ENCODE data around the gene TAC3.
A peak's percentile ranks its signal among the peaks of the same experiment; 100 is the strongest.

Gene TAC3

GRCh38 chr12:57000393-57000792 is 15.9 kb downstream of the TAC3 start:
- Histone ChIP-seq H3K27me3 (ENCODE audit: insufficient read depth, low read length, poor library complexity) (no peaks in the 10 kb centered on the region), H3K23ac (ENCODE audit: low read length) (no peak overlapping the region), H2BK5ac (ENCODE audit: low read length) (no peak overlapping the region), H3K4me2 (ENCODE audit: low read length) (no peak overlapping the region), H3K18ac (ENCODE audit: low read length) (no peak overlapping the region), H2BK15ac (replicated peaks; ENCODE audit: low read depth) (no peak overlapping the region), H3K27ac (ENCODE audit: low read depth, low read length) (no peak overlapping the region), H3K9ac (ENCODE audit: low read length) (no peak overlapping the region), H3K4me3 (ENCODE audit: low read length) (no peak overlapping the region), H3K79me1 (ENCODE audit: low read length) (peaks cover 23% of the 10 kb centered on the region), H2AK5ac (ENCODE audit: low read length) (no peak overlapping the region), H3K4ac (ENCODE audit: low read depth, low read length) (no peak overlapping the region), H3K4me1 (ENCODE audit: control insufficient read depth, low read depth, low read length) (no peaks in the 10 kb centered on the region), H3K36me3 (ENCODE audit: control insufficient read depth, insufficient read depth, low read length) (peaks cover 9% of the 10 kb centered on the region), H4K5ac (ENCODE audit: low read length) (no peak overlapping the region), H3K56ac (ENCODE audit: low read length) (peak overlapping the region; percentile 17), H2BK120ac (ENCODE audit: low read depth, low read length) (no peak overlapping the region), H4K8ac (ENCODE audit: low read depth, low read length) (no peak overlapping the region), H3K79me2 (ENCODE audit: control insufficient read depth, insufficient read depth, low read length) (peaks cover 28% of the 10 kb centered on the region)
- no peak for DNase-seq
- WGBS (ENCODE audit: extremely low coverage, insufficient coverage, low lambda C conversion rate), result no CpG with 5 or more reads among the region's 1 CpG

GRCh38 chr12:56999456-56999855 is 16.9 kb downstream of the TAC3 start:
- no CpG with 5 or more reads among the region's 4 CpGs for WGBS (ENCODE audit: extremely low coverage, insufficient coverage, low lambda C conversion rate)
- no peak overlapping the region for H2BK15ac ChIP-seq (replicated peaks; ENCODE audit: low read depth)
- H3K27ac ChIP-seq (ENCODE audit: low read depth, low read length), result no peak overlapping the region
- no peak overlapping the region for H3K23ac ChIP-seq (ENCODE audit: low read length)
- no peak overlapping the region for H3K18ac ChIP-seq (ENCODE audit: low read length)
- H3K27me3 ChIP-seq (ENCODE audit: insufficient read depth, low read length, poor library complexity), result no peaks in the 10 kb centered on the region
- H4K5ac ChIP-seq (ENCODE audit: low read length), result no peak overlapping the region
- H3K79me2 ChIP-seq (ENCODE audit: control insufficient read depth, insufficient read depth, low read length), result peaks cover 23% of the 10 kb centered on the region
- no peak overlapping the region for H3K4me3 ChIP-seq (ENCODE audit: low read length)
- H3K4me2 ChIP-seq (ENCODE audit: low read length), result no peak overlapping the region
- no peak for DNase-seq
- H2BK120ac ChIP-seq (ENCODE audit: low read depth, low read length), result no peak overlapping the region
- H3K56ac ChIP-seq (ENCODE audit: low read length), result no peak overlapping the region
- no peak overlapping the region for H3K4ac ChIP-seq (ENCODE audit: low read depth, low read length)
- H4K8ac ChIP-seq (ENCODE audit: low read depth, low read length), result no peak overlapping the region
- H3K79me1 ChIP-seq (ENCODE audit: low read length), result peaks cover 21% of the 10 kb centered on the region
- H3K9ac ChIP-seq (ENCODE audit: low read length), result no peak overlapping the region
- no peak overlapping the region for H2BK5ac ChIP-seq (ENCODE audit: low read length)
- peaks cover 9% of the 10 kb centered on the region for H3K36me3 ChIP-seq (ENCODE audit: control insufficient read depth, insufficient read depth, low read length)
- H2AK5ac ChIP-seq (ENCODE audit: low read length), result no peak overlapping the region
- H3K4me1 ChIP-seq (ENCODE audit: control insufficient read depth, low read depth, low read length), result no peaks in the 10 kb centered on the region

- H3K79me2 ChIP-seq (ENCODE audit: control insufficient read depth, insufficient read depth, low read length), result peaks cover 19% of the 10 kb centered on the region
- DNase-seq, result no peak
- no peaks in the 10 kb centered on the region for H3K4me1 ChIP-seq (ENCODE audit: control insufficient read depth, low read depth, low read length)
- H3K56ac ChIP-seq (ENCODE audit: low read length), result no peak overlapping the region
- H2BK120ac ChIP-seq (ENCODE audit: low read depth, low read length), result no peak overlapping the region
- no peaks in the 10 kb centered on the region for H3K27me3 ChIP-seq (ENCODE audit: insufficient read depth, low read length, poor library complexity)
- H4K5ac ChIP-seq (ENCODE audit: low read length), result no peak overlapping the region
- H2AK5ac ChIP-seq (ENCODE audit: low read length), result no peak overlapping the region
- peaks cover 7% of the 10 kb centered on the region for H3K36me3 ChIP-seq (ENCODE audit: control insufficient read depth, insufficient read depth, low read length)
- H4K8ac ChIP-seq (ENCODE audit: low read depth, low read length), result no peak overlapping the region
- H3K18ac ChIP-seq (ENCODE audit: low read length), result no peak overlapping the region
- WGBS (ENCODE audit: extremely low coverage, insufficient coverage, low lambda C conversion rate), result no CpG with 5 or more reads among the region's 4 CpGs
- no peak overlapping the region for H3K9ac ChIP-seq (ENCODE audit: low read length)
- H3K27ac ChIP-seq (ENCODE audit: low read depth, low read length), result no peak overlapping the region
- no peak overlapping the region for H3K4me2 ChIP-seq (ENCODE audit: low read length)
- peaks cover 19% of the 10 kb centered on the region for H3K79me1 ChIP-seq (ENCODE audit: low read length)
- no peak overlapping the region for H3K4me3 ChIP-seq (ENCODE audit: low read length)
- no peak overlapping the region for H3K4ac ChIP-seq (ENCODE audit: low read depth, low read length)
- H3K23ac ChIP-seq (ENCODE audit: low read length), result no peak overlapping the region
- no peak overlapping the region for H2BK5ac ChIP-seq (ENCODE audit: low read length)
- no peak overlapping the region for H2BK15ac ChIP-seq (replicated peaks; ENCODE audit: low read depth)
Measured at GRCh38 chr12:56998981-56999380, 17.3 kb downstream of the TAC3 start.

- Histone ChIP-seq H3K4me3 (ENCODE audit: low read length) (no peak overlapping the region), H3K18ac (ENCODE audit: low read length) (no peak overlapping the region), H4K5ac (ENCODE audit: low read length) (no peak overlapping the region), H3K27me3 (ENCODE audit: insufficient read depth, low read length, poor library complexity) (no peaks in the 10 kb centered on the region), H3K79me2 (ENCODE audit: control insufficient read depth, insufficient read depth, low read length) (peaks cover 14% of the 10 kb centered on the region), H3K4me2 (ENCODE audit: low read length) (no peak overlapping the region), H3K9ac (ENCODE audit: low read length) (no peak overlapping the region), H4K8ac (ENCODE audit: low read depth, low read length) (no peak overlapping the region), H3K56ac (ENCODE audit: low read length) (no peak overlapping the region), H2BK120ac (ENCODE audit: low read depth, low read length) (no peak overlapping the region), H3K23ac (ENCODE audit: low read length) (no peak overlapping the region), H3K27ac (ENCODE audit: low read depth, low read length) (no peak overlapping the region), H3K36me3 (ENCODE audit: control insufficient read depth, insufficient read depth, low read length) (peaks cover 2% of the 10 kb centered on the region), H3K4me1 (ENCODE audit: control insufficient read depth, low read depth, low read length) (no peaks in the 10 kb centered on the region), H2AK5ac (ENCODE audit: low read length) (no peak overlapping the region), H3K79me1 (ENCODE audit: low read length) (peaks cover 18% of the 10 kb centered on the region), H3K4ac (ENCODE audit: low read depth, low read length) (no peak overlapping the region), H2BK15ac (replicated peaks; ENCODE audit: low read depth) (no peak overlapping the region), H2BK5ac (ENCODE audit: low read length) (no peak overlapping the region)
- no peak for DNase-seq
- no CpG with 5 or more reads among the region's 6 CpGs for WGBS (ENCODE audit: extremely low coverage, insufficient coverage, low lambda C conversion rate)
Measured at GRCh38 chr12:56998316-56998715, 18.0 kb downstream of the TAC3 start.

- WGBS (ENCODE audit: extremely low coverage, insufficient coverage, low lambda C conversion rate), result no CpG with 5 or more reads among the region's 12 CpGs
- Histone ChIP-seq H3K56ac (ENCODE audit: low read length) (no peak overlapping the region), H3K4me2 (ENCODE audit: low read length) (no peak overlapping the region), H3K4ac (ENCODE audit: low read depth, low read length) (no peak overlapping the region), H3K27ac (ENCODE audit: low read depth, low read length) (no peak overlapping the region), H3K36me3 (ENCODE audit: control insufficient read depth, insufficient read depth, low read length) (no peaks in the 10 kb centered on the region), H3K9ac (ENCODE audit: low read length) (no peak overlapping the region), H3K4me3 (ENCODE audit: low read length) (no peak overlapping the region), H2BK15ac (replicated peaks; ENCODE audit: low read depth) (no peak overlapping the region), H2BK5ac (ENCODE audit: low read length) (no peak overlapping the region), H3K79me2 (ENCODE audit: control insufficient read depth, insufficient read depth, low read length) (peaks cover 10% of the 10 kb centered on the region), H2BK120ac (ENCODE audit: low read depth, low read length) (no peak overlapping the region), H4K8ac (ENCODE audit: low read depth, low read length) (no peak overlapping the region), H3K79me1 (ENCODE audit: low read length) (peaks cover 15% of the 10 kb centered on the region), H3K4me1 (ENCODE audit: control insufficient read depth, low read depth, low read length) (no peaks in the 10 kb centered on the region), H3K27me3 (ENCODE audit: insufficient read depth, low read length, poor library complexity) (no peaks in the 10 kb centered on the region), H4K5ac (ENCODE audit: low read length) (no peak overlapping the region), H3K18ac (ENCODE audit: low read length) (no peak overlapping the region), H2AK5ac (ENCODE audit: low read length) (no peak overlapping the region), H3K23ac (ENCODE audit: low read length) (no peak overlapping the region)
- DNase-seq, result no peak
Measured at GRCh38 chr12:56996793-56997545, 19.4 kb downstream of the TAC3 start.
